ENCODE measurements around the gene UBR4.
"Not testable (repeated sequence)": the region's sequence is repeated elsewhere in the genome, so short reads cannot be mapped to it uniquely, and the experiment has no call there.

The UBR4 gene

GRCh38 chr1:19191811-19192210 is 18.3 kb downstream of the UBR4 start:
- no peak overlapping the region for H3K4me3 ChIP-seq (ENCODE audit: low read depth, low read length)
- DNase-seq (ENCODE audit: low read depth, low spot score), result no peak
- TF ChIP-seq CTCF (IDR thresholded peaks at IDR 0.05; ENCODE audit: low read depth, low read length), result no peak
- in situ Hi-C loops (cut with HindIII; ENCODE audit: low sequenced_read_pairs), result no loop called here

- H3K4me3 ChIP-seq (ENCODE audit: low read depth, low read length), result no peak overlapping the region
- TF ChIP-seq CTCF (IDR thresholded peaks at IDR 0.05; ENCODE audit: low read depth, low read length), result no peak
- in situ Hi-C loops (cut with HindIII; ENCODE audit: low sequenced_read_pairs), result no loop called here
- no peak for DNase-seq (ENCODE audit: low read depth, low spot score)
These were observed 19.6 kb downstream of the UBR4 start for GRCh38 chr1:19190468-19190867.

GRCh38 chr1:19189270-19189669 is 20.8 kb downstream of the UBR4 start:
- TF ChIP-seq CTCF (IDR thresholded peaks at IDR 0.05; ENCODE audit: low read depth, low read length), result no peak
- no peak for DNase-seq (ENCODE audit: low read depth, low spot score)
- H3K4me3 ChIP-seq (ENCODE audit: low read depth, low read length), result no peak overlapping the region
- in situ Hi-C loops (cut with HindIII; ENCODE audit: low sequenced_read_pairs), result no loop called here

GRCh38 chr1:19187852-19188251 is 22.2 kb downstream of the UBR4 start:
- DNase-seq (ENCODE audit: low read depth, low spot score), result no peak
- in situ Hi-C loops (cut with HindIII; ENCODE audit: low sequenced_read_pairs), result no loop called here
- no peak overlapping the region for H3K4me3 ChIP-seq (ENCODE audit: low read depth, low read length)
- TF ChIP-seq CTCF (IDR thresholded peaks at IDR 0.05; ENCODE audit: low read depth, low read length), result no peak

GRCh38 chr1:19186001-19186400 is 24.1 kb downstream of the UBR4 start:
- no peak for DNase-seq (ENCODE audit: low read depth, low spot score)
- no peak for TF ChIP-seq CTCF (IDR thresholded peaks at IDR 0.05; ENCODE audit: low read depth, low read length)
- in situ Hi-C loops (cut with HindIII; ENCODE audit: low sequenced_read_pairs), result no loop called here

GRCh38 chr1:19182223-19182622 is 27.8 kb downstream of the UBR4 start:
- no peak for DNase-seq (ENCODE audit: low read depth, low spot score)
- no peak overlapping the region for H3K4me3 ChIP-seq (ENCODE audit: low read depth, low read length)
- no peak for TF ChIP-seq CTCF (IDR thresholded peaks at IDR 0.05; ENCODE audit: low read depth, low read length)
- in situ Hi-C loops (cut with HindIII; ENCODE audit: low sequenced_read_pairs), result no loop called here

More at GRCh38 chr1:19186001-19186400, 24.1 kb downstream of the UBR4 start:
- H3K4me3 ChIP-seq (ENCODE audit: low read depth, low read length), result no peak overlapping the region

GRCh38 chr1:19180265-19180657 is 29.8 kb downstream of the UBR4 start:
- in situ Hi-C loops (cut with HindIII; ENCODE audit: low sequenced_read_pairs); H3K4me3 ChIP-seq (ENCODE audit: low read depth, low read length); DNase-seq (ENCODE audit: low read depth, low spot score): not testable (repeated sequence)
